T-helper 22 cell (primary cell): Measurements from ENCODE around the gene ADGRL4.
"Not testable (repeated sequence)": the region's sequence is repeated elsewhere in the genome, so short reads cannot be mapped to it uniquely, and the experiment has no call there.

Source experiments
- DNase-seq: peaks from one replicate; pipeline ENCODE4 v3.0.0-alpha.2; 2020; ENCODE audit warnings: low read depth

ADGRL4 gene

DNA sequence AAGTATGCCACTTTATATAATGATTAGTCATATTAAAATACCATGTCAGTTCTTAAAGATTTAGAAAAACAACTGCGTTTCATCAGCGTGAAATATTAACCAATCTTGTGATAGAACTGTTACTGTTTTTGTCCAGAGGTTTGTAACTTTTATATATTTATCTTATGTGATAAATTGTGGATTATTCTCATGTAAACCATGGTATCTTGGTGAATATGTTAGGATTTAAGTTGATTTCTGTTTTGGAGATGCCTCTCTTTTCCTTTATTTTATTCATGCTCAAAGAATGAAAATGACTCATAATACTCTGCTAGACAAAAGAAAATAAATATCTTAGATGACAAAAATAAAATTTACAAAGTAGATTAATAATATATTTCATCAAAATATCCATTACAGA, 88.4 kb downstream of the ADGRL4 start:
- DNase-seq: no peak

DNA sequence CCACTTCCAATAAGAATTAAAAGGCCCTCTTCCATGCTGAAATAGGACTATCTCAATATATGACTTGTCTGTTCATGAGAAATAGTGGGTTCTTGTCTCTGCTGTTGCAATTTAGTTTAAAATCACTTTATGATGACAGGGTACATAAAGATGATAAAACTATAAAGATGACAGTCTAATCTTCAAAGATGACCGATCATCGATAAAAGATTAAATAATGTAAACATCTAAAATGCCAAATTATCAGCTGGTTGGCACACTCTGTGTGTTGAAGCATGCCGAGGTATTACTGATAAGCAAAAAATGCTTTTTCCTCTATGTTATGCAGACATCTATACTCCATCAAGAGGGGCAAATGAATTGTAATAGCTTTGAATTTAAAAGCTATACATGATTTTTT, 89.5 kb downstream of the ADGRL4 start:
- no peak for DNase-seq

DNA sequence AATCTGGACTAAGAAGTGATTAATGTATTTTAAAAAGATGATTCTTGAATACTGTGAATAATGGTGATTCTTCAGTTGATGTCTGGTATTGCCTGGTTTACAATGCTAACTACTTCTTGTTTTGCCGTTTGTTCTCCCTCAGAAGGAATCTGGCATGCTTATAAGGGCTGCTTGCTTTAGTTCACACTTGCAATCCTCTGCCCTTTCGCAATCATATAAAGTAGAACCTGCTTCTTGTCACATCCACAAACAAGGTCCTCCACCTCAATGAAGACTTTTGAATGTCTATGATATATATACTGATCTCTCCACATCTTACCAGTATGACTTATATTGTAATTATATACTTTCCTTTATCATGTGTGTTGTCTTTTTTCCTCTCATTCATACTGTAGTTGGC, 92.6 kb downstream of the ADGRL4 start:
- no peak for DNase-seq

DNA sequence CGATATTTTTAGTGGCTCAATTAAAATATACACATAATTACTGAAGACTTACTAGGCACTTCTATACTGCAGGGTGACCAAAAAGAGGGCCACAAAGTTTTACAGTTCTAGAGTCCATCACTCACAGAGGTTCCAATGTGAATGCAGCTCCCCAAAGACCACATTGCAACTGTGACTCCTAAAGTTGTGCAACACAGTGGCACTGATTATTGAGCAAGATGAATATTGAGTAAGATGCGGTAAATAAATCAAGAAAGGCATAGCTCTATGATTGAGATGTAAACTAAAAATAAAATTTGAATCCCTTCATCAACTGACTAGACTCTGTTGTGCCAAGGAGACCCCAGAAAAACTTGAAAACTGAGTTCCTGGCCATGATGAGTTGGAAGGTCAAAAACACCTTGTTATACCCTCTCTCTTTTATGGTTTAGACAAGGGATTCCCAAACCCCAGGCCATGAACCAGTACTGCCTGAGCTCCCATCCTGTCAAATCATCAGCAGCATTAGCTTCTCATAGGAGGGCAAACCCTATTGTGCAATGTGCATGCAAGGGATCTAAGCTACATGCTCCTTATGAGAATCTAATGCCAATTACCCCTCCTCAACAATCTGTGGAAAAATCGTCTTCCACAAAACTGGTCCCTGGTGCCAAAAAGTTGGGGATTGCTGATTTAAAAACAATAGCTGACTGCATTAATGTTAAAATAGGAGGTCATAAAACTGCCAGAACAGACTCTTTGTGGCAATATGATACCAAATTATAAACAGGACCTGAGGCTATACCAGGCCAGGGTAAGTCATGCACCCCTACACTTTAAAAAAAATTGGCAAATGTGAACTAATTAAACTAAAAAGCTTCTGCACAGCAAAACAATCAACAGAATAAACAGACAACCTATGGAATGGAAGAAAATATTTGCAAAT, 94.3 kb downstream of the ADGRL4 start:
- no peak for DNase-seq

DNA sequence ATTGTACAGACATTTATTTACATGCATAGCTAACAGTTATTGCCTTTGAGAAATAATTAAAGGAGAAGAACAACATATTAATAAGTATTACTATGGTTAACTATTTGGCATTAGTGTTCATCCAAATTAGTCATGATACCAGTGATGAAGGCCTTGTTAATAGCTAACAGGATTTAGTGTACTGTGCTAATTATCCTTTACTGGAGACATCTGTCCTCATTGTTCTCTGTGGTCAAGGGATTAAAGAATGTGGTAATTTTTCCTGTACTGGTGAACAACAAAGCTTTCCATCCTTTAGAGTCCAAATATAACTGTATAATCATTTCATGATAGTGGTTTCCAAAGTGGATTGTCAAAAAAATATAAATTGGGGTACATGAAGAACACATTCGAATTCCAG, 103.9 kb downstream of the ADGRL4 start:
- no peak for DNase-seq

DNA sequence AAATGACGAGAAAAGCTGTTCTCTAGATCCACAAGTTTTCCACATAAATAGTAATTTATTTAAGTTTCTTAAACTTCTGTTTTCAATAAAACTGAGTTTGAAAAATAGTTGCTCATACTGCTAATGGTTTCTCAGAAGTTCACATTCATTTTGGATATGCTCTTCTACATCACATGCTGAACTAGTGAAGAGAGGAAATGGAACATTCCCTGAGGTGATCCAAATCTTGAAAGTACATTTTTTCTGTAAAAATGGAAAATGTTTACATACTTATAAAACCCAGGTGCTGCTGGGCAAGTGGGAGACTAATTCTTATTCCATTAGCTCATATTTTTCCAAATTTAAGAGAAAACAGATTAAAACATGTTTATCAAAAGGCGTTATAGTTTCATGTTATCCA, 111.7 kb downstream of the ADGRL4 start:
- DNase-seq: no peak

DNA sequence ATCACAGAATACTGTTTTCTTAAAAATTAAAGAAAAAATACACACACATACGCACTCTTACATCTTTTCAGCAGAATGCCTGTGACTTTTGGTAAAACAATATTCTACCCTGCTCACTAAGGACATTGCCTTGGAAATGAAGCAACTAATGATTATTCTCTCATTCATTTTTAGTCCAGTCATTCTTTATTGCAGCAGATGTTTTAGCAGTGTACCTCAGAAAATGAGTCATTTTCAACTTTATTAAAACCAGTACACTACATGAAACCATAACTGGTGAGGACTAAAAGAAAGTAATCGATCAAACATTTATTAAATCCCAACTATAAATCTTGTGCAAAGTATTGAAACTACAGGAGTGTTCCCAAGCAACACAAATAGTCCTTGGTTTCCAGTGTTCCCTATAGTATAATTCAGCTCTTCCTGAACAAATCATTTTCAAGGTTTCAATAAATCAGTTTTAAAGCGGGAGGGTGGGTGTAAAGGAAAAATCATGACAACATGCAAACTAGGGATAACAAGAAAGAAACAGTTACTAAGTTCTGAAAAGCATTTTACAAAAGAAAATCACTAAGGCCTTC, 114.2 kb downstream of the ADGRL4 start:
- DNase-seq: no peak

DNA sequence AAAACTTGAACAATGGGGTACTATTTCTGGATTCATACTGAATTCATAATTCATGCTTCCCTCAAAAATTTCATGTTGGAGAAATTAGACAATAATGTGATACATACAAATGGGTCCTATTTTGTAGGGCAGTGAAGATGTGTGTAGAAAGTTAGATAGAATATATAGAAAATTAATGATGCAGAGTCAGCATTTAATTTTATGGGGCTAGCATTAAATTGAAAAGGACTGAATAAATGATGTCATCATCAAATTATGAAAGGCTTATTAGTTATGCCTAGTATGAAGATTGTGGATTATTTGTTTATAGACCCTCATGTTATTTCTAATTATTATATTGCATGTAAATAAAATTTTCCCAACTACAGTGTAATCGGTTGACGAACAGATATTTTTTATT, 119.1 kb downstream of the ADGRL4 start:
- no peak for DNase-seq

DNA sequence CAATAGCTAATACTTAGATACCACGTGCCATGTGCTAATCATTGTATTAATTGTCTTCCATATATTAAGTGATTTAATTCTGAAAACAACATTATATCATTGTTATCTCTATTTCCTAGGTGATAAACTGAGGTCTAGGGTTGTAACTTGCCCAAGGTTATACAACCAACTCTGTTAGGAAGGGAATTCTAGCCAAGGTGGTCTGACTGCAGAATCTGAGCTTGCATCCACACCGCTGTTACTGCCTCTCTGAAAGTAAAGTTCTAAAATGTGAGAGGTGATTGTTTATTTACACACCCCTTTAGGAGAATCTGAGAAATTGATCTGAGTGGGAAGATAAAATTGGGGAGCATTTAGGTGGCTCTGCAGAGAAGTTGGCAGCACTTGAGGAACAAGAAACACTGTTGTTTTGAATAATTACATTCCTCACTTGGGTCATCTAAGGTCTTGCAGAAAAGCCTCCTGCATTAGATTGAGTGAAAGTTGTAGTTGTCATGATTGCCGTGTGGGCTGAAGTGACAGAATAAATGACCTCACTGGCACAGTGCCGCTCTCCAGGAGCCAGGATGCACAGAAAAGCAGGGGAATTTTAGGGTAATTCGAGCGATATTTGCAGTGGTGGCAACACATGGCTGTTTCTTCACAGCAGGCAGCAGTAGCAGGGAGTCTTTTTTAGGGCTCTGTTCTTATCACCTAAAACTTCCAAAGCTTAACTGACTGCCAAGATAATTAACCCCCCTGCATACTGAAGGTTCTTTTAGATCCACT, 121.7 kb downstream of the ADGRL4 start:
- no peak for DNase-seq

DNA sequence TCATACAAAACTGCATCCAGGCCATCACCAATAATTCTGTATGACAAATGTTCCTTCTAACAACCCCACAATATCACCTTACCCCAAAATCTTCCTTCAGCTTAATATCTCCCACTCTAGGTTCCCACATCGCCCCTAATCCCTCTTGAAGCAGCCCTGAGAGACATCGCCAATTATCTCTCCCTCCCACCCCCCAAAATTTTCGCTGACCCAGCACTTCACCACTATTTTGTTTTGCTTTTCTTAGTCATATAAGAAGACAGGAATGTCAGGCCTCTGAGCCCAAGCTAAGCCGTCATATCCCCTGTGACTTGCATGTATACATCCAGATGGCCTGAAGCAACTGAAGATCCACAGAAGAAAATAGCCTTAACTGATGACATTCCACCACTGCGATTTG, 126.3 kb downstream of the ADGRL4 start:
- DNase-seq: no peak

DNA sequence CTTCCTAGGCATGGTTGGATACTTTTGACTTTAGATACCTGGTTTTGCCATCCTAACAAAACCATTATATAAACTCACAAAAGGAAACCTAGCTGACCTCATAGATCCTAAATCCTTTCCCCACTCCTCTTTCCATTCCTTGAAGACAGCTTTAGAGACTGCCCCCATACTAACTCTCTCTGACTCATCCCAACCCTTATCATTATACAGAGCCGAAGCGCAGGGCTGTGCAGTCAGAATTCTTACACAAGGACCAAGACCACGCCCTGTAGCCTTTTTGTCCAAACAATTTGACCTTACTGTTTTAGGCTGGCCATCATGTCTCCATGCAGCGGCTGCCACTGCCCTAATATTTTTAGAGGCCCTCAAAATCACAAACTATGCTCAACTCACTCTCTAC, 130.5 kb downstream of the ADGRL4 start:
- not testable (repeated sequence) for DNase-seq

DNA sequence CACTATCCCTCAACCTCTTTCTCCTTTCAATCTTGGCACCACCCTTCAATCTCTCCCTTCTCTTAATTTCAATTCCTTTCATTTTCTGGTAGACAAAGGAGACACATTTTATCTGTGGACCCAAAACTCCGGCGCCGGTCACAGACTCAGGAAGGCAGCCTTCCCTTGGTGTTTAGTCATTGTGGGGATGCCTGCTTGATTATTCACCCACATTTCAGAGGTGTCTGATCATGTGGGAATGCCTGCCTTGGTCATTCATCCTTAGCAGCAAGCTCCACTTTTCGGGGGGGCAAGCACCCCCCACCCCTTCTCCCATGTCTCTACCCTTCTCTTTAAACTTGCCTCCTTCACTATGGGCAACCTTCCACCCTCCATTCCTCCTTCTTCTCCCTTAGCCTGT, 133.7 kb downstream of the ADGRL4 start:
- DNase-seq: not testable (repeated sequence)

DNA sequence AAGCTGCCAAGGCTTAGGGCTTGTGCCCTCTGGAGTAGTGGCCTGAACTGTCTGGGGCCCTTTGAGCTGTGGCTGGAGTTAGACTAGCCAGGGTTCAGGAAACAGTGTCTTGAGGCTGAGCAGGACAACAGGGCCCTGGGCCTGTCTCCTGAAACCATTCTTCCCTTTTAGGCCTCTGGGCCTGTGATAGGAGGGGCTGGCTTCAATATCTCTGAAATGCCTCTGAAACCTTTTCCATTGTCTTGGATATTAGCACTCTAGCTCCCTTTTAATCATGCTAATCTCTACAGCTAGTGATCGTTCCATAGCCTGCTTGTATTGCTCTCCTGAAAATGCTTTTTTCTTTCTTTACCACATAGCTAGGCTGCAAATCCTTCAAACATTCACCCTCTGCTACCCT, 135.3 kb downstream of the ADGRL4 start:
- no peak for DNase-seq

DNA sequence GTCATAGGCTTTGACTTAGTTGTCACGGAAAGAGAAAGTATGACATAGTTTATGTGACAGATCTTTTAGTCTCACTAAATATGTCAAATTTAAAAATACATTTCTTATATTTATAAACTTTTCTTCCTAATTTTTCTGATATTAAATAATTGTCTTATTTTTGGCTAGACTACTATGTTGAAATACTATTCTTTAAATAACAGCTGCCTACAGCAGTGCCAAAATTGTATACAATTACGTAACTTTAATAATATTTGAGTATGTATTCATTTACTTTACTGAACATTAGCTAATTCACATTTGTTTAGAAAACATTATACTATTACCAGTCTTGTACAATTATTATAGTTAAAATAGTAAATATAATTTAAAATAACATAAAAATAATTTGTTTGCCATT, 137.4 kb downstream of the ADGRL4 start:
- DNase-seq: no peak

DNA sequence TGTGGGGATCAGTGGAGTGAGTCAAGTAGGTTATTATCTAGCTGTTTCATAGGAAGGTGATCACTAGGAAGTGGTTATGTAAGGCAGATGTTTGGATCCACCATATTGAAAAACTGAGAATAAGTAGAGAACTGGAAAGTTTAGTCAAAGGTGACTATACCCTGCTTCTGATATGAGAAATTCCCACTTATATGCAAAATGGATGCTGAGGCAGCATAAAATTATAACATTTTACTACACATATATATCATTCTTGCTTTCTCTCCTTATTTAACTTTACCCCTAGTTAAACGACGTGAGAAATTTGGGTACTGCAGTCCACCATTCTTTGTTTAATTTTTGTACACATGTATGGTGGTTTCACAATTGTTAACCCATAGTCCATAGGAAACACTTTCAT, 142.4 kb downstream of the ADGRL4 start:
- DNase-seq: no peak

DNA sequence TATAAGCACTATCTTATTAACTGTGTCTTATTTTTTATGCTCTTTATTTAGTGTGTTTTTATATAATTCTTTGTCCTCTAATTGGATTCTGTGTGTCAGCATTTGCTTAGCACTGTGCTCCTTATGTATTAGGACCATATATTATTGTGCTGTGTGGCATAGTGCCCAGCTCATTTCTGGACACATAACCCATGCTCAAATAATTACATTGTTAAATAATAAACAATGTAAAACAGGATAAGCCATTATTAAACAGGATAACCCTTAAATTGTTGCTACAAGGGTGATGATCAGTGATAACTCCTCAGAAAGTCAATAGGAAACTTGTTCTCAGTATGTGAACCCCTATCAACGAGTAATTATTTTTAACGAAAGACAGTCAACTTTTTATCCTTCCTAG, 150.4 kb downstream of the ADGRL4 start:
- no peak for DNase-seq

DNA sequence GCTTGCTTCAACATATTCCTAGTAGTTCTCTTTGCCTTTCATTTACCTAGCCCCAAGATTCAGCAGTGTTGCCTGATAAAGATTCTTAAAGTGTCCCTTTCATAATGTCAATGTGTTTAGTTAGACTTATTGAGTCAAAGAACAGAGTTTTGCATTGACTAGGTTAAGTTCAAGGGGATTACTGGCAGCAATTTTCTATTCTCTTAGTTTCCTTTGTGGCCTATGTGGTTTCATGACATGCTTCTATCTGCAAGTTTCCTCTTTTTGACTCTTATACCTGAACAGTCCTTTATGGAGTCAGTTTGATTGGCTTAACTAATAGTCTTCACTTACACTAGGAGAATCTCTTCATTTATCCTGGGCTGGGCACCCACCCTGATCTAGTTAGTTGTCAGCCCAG, 151.3 kb downstream of the ADGRL4 start:
- DNase-seq: no peak

DNA sequence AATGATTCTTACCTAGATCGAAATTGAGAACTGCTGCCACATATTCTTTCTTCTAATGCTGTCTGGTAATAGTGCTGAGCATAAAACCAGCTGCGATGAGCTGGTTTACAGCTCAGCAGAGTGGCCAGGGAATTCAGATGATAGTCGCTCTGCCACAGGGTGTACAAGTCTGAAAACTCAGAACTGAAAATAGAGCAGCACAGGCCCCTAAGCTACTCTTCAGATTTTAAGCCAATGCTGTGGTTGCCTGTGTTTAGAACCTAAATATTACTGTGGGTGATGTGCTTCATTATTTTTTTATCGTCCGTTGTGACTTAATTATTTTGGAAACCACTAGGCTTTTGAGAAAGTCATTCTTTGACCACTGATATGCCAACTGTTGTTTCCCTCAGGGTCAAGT, 152.0 kb downstream of the ADGRL4 start:
- no peak for DNase-seq

DNA sequence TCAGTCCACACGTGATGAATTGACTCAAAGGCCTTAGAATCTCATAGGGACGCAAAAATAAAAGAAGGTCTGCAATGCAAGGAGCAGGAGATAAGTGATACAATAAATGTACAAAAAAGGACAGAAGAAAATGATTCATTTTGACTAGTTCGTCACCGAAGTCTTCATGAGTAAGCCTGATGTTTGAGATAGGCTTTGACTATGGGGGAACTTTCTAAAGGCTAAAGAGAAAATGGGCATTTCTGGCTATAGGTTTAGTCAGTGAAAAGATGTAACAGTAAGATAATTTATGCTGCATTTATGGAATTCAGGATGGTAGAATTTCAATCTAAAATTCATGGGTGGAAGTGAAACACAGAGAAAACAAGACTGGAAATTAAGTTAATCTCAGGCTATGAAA, 163.0 kb downstream of the ADGRL4 start:
- DNase-seq: no peak

DNA sequence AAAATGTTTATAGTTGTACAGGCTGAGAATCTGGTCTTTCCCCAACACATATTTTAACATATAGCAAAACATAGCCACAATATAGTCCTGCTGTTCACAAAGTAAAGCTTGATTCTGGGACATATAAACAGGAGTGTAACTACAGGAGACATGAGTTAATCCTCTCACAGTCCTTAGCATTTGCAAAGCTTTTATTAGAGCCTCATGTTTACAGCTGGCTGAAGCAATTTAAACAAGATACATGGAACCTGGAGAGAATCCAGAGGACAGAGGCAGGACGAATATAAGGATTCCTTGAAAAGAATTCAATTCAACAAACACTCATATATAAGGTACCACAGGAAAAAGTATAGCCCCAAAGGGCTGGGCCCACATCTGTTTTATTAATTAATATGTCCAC, 163.4 kb downstream of the ADGRL4 start:
- DNase-seq: no peak

DNA sequence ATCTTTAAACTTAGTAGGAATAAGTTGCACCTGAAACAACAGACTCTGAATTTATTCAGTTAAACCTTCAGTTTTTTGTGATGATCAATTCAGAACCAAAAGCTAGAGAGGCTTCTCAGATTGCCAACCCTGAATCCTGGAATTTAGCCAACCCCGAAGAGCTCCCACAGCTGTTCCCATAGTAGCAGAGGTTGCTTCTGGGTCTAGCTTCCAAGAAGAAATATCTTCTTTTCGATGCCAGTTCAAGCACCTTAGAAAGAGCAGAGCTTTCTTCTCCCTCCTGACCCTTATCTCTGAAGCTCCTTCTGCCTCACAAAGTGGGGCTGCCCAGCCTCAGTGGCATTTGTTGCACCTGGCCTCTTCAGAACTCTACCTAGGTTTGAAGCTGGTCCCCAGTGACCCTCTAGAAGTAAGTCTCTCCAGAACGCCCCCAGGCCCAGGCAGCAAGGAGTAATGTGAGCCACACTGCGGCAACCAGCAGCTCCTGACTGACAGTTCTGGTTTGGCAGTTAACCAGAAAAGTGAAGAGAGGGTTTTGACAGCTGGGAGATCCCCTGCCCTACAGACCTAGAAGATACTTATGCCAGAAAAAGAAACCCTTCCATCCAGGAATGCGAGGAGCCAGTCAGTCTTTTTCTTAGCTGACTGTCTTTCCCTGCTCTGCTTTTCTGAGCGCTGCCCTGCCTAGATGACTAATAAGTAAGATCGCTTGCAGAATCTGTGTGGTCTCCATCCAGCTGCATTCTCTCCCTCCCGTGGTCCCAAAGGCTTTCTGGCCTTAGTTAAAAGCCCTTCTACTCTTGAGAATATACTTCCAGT, 165.9 kb downstream of the ADGRL4 start:
- DNase-seq: no peak
